Spleen (tissue), 11 donors: ENCODE measurements around the gene CDK1. TPM values are rescaled to one million over a fixed set of nuclear protein-coding genes. Genes with fewer than 3 reads are reported as not detected.

Source experiments
- DNase-seq: peaks from one replicate; pipeline ENCODE4 v3.0.0-alpha.2; 2020
- H3K27ac ChIP-seq, 8 donors: fragments of 200-600 bp; sonication (generic) in 7 of 8; 1 replicate in 4 of 8; 2 replicates in 4 of 8; pipeline versions ENCODE4 v1.5.0 to v1.8.0; 2016 to 2021; ENCODE audit warnings: inconsistent platforms in 4 of 8, mild to moderate bottlenecking in 4 of 8, moderate library complexity in 1 of 8
- H3K27me3 ChIP-seq, 7 donors: fragments of 200-600 bp; sonication (generic) in 6 of 7; replicated peaks in 1 of 7; 1 replicate in 4 of 7; 2 replicates in 3 of 7; pipeline versions ENCODE4 v1.5.0 to v1.8.0; 2016 to 2021; ENCODE audit warnings: inconsistent platforms in 3 of 7, mild to moderate bottlenecking in 1 of 7
- H3K36me3 ChIP-seq, 6 donors: fragments of 200-600 bp; sonication (generic) in 5 of 6; 1 replicate in 4 of 6; 2 replicates in 2 of 6; pipeline versions ENCODE4 v1.5.0 to v1.8.0; 2016 to 2021; ENCODE audit warnings: inconsistent platforms in 2 of 6
- H3K4me1 ChIP-seq, 6 donors: fragments of 200-600 bp; sonication (generic) in 5 of 6; 1 replicate in 3 of 6; 2 replicates in 3 of 6; pipeline versions ENCODE4 v1.5.0 to v1.8.0; 2016 to 2021; ENCODE audit warnings: inconsistent platforms in 3 of 6
- H3K4me3 ChIP-seq, 8 donors: fragments of 200-600 bp; sonication (generic) in 7 of 8; 1 replicate in 4 of 8; 2 replicates in 4 of 8; pipeline versions ENCODE4 v1.5.0 to v1.8.0; 2016 to 2021; ENCODE audit warnings: inconsistent platforms in 4 of 8, mild to moderate bottlenecking in 4 of 8, moderate library complexity in 2 of 8
- H3K9me3 ChIP-seq, 8 donors: fragments of 200-600 bp; sonication (generic) in 7 of 8; 1 replicate in 4 of 8; 2 replicates in 4 of 8; pipeline versions ENCODE4 v1.5.0 to v1.8.0; 2016 to 2021; ENCODE audit warnings: inconsistent platforms in 4 of 8
- POLR2A ChIP-seq, 3 donors: fragments of 450-650 bp; IDR thresholded peaks; one replicate each; pipeline ENCODE4 v1.5.1; 2017; ENCODE audit warnings: antibody characterized with exemption in 3 of 3, mild to moderate bottlenecking in 1 of 3
- POLR2AphosphoS5 ChIP-seq, 3 donors: sonication (generic); formaldehyde crosslinking; IDR thresholded peaks; one replicate each; pipeline ENCODE4 v1.5.1; 2017; ENCODE audit warnings: antibody characterized with exemption in 3 of 3
- WGBS, 5 donors: extraction: QIAGEN DNeasy Blood & Tissue Kit in 3 of 5; methylation state at CpG; one replicate each; pipeline versions ENCODE4 v1.1.5 to v1.1.7; 2013 to 2018; 5-methylcytosine and 5-hydroxymethylcytosine counted together
- intact Hi-C: fragments of 100-400 bp; cut with DNase I; formaldehyde crosslinking; loops from one replicate; pipeline ENCODE4 v1.15.0; 2023; ENCODE audit warnings: low total_unique reads
- polyA plus RNA-seq, 3 donors: library from polyadenylated mRNA; stranded (reverse); fragments of 200-250 nt; gene quantifications; one replicate each; pipeline ENCODE4 v1.2.1, GENCODE V29; 2013
- total RNA-seq, 7 donors: library from RNA; depleted of rRNA in 3 of 7; stranded (reverse); fragments of >200 nt in 3 of 7; fragmentation: NEBNext Ultra II Directional in 4 of 7; extraction: Animal tissue kit (Norgen Biotek cat#: 25700) in 4 of 7; gene quantifications; one replicate each; pipeline versions ENCODE4 v1.1.0 to v1.2.1, GENCODE V29; 2016 to 2021
- TF ChIP-seq, protein P1 (sequence below), 11 experiments: fragments of 200-600 bp in 7 of 11; fragments of 450-650 bp in 4 of 11; sonication (generic) in 4 of 11; IDR thresholded peaks in 8 of 11; conservative IDR thresholded peaks in 3 of 11; 1 replicate in 7 of 11; 2 replicates in 4 of 11; pipeline versions ENCODE4 v1.4.0 to v1.8.0; 2016 to 2021; ENCODE audit warnings: antibody characterized with exemption in 11 of 11, inconsistent platforms in 4 of 11, mild to moderate bottlenecking in 1 of 11
- donor health status: healthy with polysubstance abuse.
- donor health status: DM: no; HTN: no; CAD: no; lungs with moderate emphysema.
- donor health status: DM: no; HTN: no; CAD: no.
- donor health status: Bipolar disorder and iron deficiency.
- donor health status: healthy.
- donor health status: DM: no; HTN: no; CAD: no.
- donor health status: DM: yes; HTN: yes; CAD: no.

Gene CDK1
- total and polyA plus RNA-seq, 10 donors, result 4.0 to 22.7 (median 9.6) TPM

DNA sequence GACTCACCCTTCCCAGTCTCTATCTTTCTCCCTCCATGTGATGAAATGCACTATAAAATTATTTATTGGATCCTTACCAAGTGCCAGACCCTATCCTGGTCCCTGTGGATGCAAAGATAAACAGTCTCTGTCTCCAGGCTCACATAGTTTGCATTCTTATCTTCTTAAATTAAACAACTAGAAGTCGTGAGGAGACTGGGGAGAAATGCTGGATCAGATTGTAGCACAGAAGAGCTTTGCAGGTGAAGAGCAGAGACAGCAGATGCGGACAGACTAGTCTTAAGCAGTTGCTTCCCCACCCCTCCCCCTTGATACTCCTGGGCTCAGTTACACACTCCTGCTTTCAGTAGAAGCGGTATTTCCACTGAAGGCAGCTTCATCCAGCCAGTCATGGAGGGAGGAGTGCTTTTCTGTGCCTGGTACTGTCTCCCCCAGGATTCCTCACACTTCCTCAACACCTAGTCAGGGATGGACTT is 20.8 kb upstream of the CDK1 start:
- TF ChIP-seq POLR2A (IDR thresholded peaks at IDR 0.05) (no peak), POLR2AphosphoS5 (IDR thresholded peaks at IDR 0.05) (no peak)
- TF ChIP-seq, protein P1, sequence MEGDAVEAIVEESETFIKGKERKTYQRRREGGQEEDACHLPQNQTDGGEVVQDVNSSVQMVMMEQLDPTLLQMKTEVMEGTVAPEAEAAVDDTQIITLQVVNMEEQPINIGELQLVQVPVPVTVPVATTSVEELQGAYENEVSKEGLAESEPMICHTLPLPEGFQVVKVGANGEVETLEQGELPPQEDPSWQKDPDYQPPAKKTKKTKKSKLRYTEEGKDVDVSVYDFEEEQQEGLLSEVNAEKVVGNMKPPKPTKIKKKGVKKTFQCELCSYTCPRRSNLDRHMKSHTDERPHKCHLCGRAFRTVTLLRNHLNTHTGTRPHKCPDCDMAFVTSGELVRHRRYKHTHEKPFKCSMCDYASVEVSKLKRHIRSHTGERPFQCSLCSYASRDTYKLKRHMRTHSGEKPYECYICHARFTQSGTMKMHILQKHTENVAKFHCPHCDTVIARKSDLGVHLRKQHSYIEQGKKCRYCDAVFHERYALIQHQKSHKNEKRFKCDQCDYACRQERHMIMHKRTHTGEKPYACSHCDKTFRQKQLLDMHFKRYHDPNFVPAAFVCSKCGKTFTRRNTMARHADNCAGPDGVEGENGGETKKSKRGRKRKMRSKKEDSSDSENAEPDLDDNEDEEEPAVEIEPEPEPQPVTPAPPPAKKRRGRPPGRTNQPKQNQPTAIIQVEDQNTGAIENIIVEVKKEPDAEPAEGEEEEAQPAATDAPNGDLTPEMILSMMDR (IDR thresholded peaks at IDR 0.05 in 8 of 11, conservative IDR thresholded peaks at IDR 0.05 in 3 of 11), result no peak
- Histone ChIP-seq H3K4me1 (no peaks in the 10 kb centered on the region), H3K36me3 (no peaks in the 10 kb centered on the region), H3K9me3 (no peaks in the 10 kb centered on the region), H3K27me3 (peaks cover 0 to 5% (median 0%) of the 10 kb centered on the region in 7 donors), H3K27ac (no peak overlapping the region), H3K4me3 (no peak overlapping the region)
- DNase-seq, result no peak
- WGBS, 5 donors, result 52 to 83% (median 65%) methylated on average over 3 of the region's 3 CpGs
- intact Hi-C loops, result loop anchor here (10.0 kb wide), 1 partner anchor 313 kb away; no protein-coding TSS in a partner anchor

DNA sequence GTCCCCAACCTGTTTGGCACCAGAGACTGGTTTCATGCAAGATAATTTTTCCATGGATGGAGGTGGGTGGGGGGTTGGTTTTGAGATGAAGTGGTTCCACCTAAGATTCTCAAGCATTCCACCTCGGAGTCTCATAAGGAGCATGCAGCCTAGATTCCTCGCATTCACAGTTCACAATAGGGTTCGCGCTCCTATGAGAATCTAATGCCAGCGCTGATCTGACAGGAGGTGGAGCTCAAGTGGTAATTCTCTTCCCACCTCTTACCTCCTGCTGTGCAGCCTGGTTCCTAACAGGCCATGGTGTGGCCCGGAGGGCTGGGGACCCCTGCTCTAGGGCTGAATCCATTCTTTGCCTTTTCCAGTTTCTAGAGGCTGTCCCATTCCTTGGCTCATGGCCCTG is 19.1 kb upstream of the CDK1 start:
- intact Hi-C loops, result loop anchor here (10.0 kb wide), 1 partner anchor 314 kb away; no protein-coding TSS in a partner anchor
- Histone ChIP-seq H3K27ac (no peak overlapping the region), H3K36me3 (no peaks in the 10 kb centered on the region), H3K4me1 (no peaks in the 10 kb centered on the region), H3K27me3 (peaks cover 0 to 5% (median 0%) of the 10 kb centered on the region in 7 donors), H3K9me3 (no peaks in the 10 kb centered on the region), H3K4me3 (no peak overlapping the region)
- 89 to 93% (median 90%) methylated on average over 6 of the region's 6 CpGs for WGBS, 5 donors
- TF ChIP-seq POLR2A (IDR thresholded peaks at IDR 0.05), result no peak
- no peak for TF ChIP-seq POLR2AphosphoS5 (IDR thresholded peaks at IDR 0.05)
- TF ChIP-seq, protein P1 (IDR thresholded peaks at IDR 0.05 in 8 of 11, conservative IDR thresholded peaks at IDR 0.05 in 3 of 11), result no peak
- DNase-seq, result no peak

DNA sequence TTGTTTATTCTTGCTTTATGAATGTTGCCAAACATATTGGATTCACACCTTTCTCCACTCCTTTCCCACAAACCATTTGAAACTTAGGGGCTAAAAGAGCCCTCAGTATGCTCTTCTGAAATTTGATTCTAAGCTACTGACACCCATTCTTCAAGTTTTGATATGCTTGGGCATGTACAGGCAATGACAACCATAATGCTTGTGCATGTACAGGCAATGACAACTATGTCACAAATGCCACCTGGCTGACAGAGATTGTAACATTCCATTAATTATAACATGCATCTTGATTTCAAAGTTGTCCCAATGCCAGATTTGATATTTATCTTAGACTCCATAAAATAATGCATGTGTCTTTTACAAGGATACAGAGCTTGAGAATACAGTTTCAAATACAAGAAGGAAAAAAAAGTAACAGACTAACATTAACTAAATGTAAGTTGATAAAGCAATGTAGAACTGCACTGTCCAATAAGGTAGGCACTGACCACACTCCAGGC is 17.5 kb upstream of the CDK1 start:
- Histone ChIP-seq H3K36me3 (no peaks in the 10 kb centered on the region), H3K27ac (no peak overlapping the region), H3K4me3 (no peak overlapping the region), H3K27me3 (peaks cover 0 to 5% (median 0%) of the 10 kb centered on the region in 7 donors), H3K9me3 (no peaks in the 10 kb centered on the region), H3K4me1 (no peaks in the 10 kb centered on the region)
- intact Hi-C loops, result no loop called here
- TF ChIP-seq POLR2AphosphoS5 (IDR thresholded peaks at IDR 0.05), result no peak
- no peak for DNase-seq

DNA sequence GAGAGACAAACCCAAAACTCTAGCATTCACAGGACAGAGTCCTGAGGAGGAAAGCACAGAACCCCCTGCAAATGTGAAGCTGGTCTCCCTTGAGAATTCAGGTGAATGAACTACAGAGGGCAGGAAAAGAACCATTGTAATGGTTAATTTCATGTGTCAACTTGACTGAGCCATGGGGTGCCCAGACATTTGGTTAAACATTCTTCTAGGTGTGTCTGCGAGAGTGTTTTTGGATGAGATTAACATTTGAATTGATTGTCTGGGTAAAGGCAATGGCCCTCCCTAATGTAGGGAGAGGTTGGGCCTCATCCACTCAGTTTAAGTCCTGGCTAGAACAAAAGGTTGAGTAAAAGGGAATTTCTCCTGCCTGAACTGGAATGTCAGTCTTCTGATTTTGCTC is 15.7 kb upstream of the CDK1 start:
- no peak for DNase-seq
- TF ChIP-seq, protein P1 (IDR thresholded peaks at IDR 0.05 in 8 of 11, conservative IDR thresholded peaks at IDR 0.05 in 3 of 11), result no peak
- no peak for TF ChIP-seq POLR2A (IDR thresholded peaks at IDR 0.05)
- no peak for TF ChIP-seq POLR2AphosphoS5 (IDR thresholded peaks at IDR 0.05)

More for the DNA sequence above, 15.7 kb upstream of the CDK1 start:
- intact Hi-C loops, result no loop called here
- Histone ChIP-seq H3K4me1 (no peaks in the 10 kb centered on the region), H3K9me3 (no peaks in the 10 kb centered on the region), H3K4me3 (no peak overlapping the region), H3K36me3 (no peaks in the 10 kb centered on the region), H3K27ac (no peak overlapping the region), H3K27me3 (peaks cover 0 to 2% (median 0%) of the 10 kb centered on the region in 7 donors)
- WGBS, 5 donors, result 86 to 97% (median 97%) methylated on average over 1 of the region's 1 CpG
